Measurements from ENCODE around the gene ZNF804B. TPM values are rescaled to one million over a fixed set of nuclear protein-coding genes. Genes with fewer than 3 reads are reported as not detected.

ZNF804B gene
- total and polyA plus RNA-seq, 2 of the 4 experiments (the other 2 are of a cell fraction): not detected

DNA sequence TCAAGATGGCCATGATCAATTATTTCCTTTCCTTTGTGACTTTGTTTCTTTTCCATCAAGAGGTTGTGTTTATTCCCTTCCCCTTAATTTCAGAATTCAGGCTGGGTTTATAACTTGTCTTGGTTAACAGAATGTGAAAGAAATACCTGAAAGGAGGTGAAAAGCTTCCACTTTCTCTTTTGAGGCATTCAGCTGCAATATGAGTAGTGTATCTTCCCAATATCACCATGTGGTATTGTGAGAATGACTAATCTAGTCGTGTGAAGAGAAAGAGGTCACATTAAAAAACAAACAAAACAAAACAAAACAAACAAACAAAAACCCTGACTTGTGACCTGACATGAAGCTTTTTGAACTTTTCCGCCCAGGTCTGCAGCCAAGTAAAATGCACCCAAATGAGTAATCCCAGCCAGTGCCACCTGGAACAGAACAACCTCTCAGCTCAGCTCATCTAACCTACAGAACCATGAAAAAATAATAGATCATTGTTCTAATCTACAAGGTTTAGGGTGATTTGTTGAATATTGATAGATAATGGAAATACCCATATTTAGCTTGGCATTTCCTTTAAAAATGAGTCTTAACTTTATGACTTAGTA lies 106.9 kb downstream of the ZNF804B start:
- DNase-seq: no peak
- Histone ChIP-seq H3K36me3 (ENCODE audit: control insufficient read depth, insufficient read depth, low read length) (no peaks in the 10 kb centered on the region), H3K27me3 (ENCODE audit: control insufficient read depth, insufficient read depth, low read length) (no peaks in the 10 kb centered on the region), H3K9me1 (ENCODE audit: insufficient read depth, low read length) (no peaks in the 10 kb centered on the region), H2AFZ (replicated peaks; ENCODE audit: low read length, poor library complexity) (no peak overlapping the region), H3K18ac (ENCODE audit: low read depth, low read length) (no peak overlapping the region), H3K4me3 (ENCODE audit: insufficient read depth, low read depth, low read length) (no peak overlapping the region), H4K91ac (ENCODE audit: insufficient read depth, low read depth, low read length) (no peak overlapping the region), H3K79me1 (ENCODE audit: low read depth in 1 of 2, low read length in 2 of 2) (no peaks in the 10 kb centered on the region), H2AK9ac (replicated peaks; ENCODE audit: low read depth, low read length, poor library complexity) (no peak overlapping the region), H3K9ac (ENCODE audit: low read depth, low read length) (no peak overlapping the region), H4K20me1 (ENCODE audit: insufficient read depth, low read length) (no peaks in the 10 kb centered on the region), H2AK5ac (ENCODE audit: low read depth, low read length) (no peak overlapping the region), H4K5ac (ENCODE audit: low read depth, low read length) (no peak overlapping the region), H3K4ac (ENCODE audit: low read depth, low read length) (no peak overlapping the region), H3K4me1 (ENCODE audit: control insufficient read depth, insufficient read depth, low read length) (no peaks in the 10 kb centered on the region), H2BK120ac (ENCODE audit: low read depth, low read length) (no peak overlapping the region), H2BK20ac (ENCODE audit: low read depth, low read length) (no peak overlapping the region), H3K14ac (replicated peaks; ENCODE audit: low read depth, low read length) (no peak overlapping the region), H3K4me2 (ENCODE audit: low read depth, low read length) (no peak overlapping the region), H2BK15ac (ENCODE audit: low read depth, low read length) (no peak overlapping the region), H4K8ac (ENCODE audit: low read depth in 2 of 2, low read length in 2 of 2) (no peak overlapping the region), H2BK5ac (ENCODE audit: low read depth, low read length, poor library complexity, severe bottlenecking) (no peak overlapping the region), H3K27ac (ENCODE audit: insufficient read depth, low read length) (no peak overlapping the region), H3K56ac (ENCODE audit: extremely low read depth, insufficient read depth, low read length) (no peak overlapping the region), H3K23ac (ENCODE audit: low read depth, low read length) (no peak overlapping the region), H3K9me3 (ENCODE audit: control insufficient read depth, insufficient read depth, low read length) (peaks cover 6% of the 10 kb centered on the region)
- no CpG with 5 or more reads among the region's 2 CpGs for WGBS, 2 experiments (ENCODE audit: extremely low coverage in 2 of 2, insufficient read length in 1 of 2)
- intact Hi-C loops (cut with micrococcal nuclease): no loop called here
- in situ Hi-C loops (cut with MboI; ENCODE audit: low sequenced_read_pairs): no loop called here
- ChIA-PET CTCF (no interaction called here), POLR2A (ENCODE audit: unreplicated experiment) (no interaction called here)
- no peak for TF ChIP-seq NFE2L2 (IDR thresholded peaks at IDR 0.05; ENCODE audit: low read depth, low read length)
- no peak for TF ChIP-seq RAD21 (IDR thresholded peaks at IDR 0.05; ENCODE audit: low read length)
- TF ChIP-seq RCOR1 (IDR thresholded peaks at IDR 0.05; ENCODE audit: insufficient replicate concordance, low read length): no peak
- TF ChIP-seq RFX5 (IDR thresholded peaks at IDR 0.05; ENCODE audit: low read depth, low read length): no peak
- no peak for TF ChIP-seq CHD1 (IDR thresholded peaks at IDR 0.05; ENCODE audit: low read depth, low read length)
- no peak for TF ChIP-seq FOS (IDR thresholded peaks at IDR 0.05; ENCODE audit: low read depth, low read length)
- TF ChIP-seq MAFK (IDR thresholded peaks at IDR 0.05; ENCODE audit: low read depth, low read length): no peak
- no peak for TF ChIP-seq MAZ (IDR thresholded peaks at IDR 0.05; ENCODE audit: borderline replicate concordance, low read depth, low read length)
- no peak for TF ChIP-seq CEBPB (IDR thresholded peaks at IDR 0.05; ENCODE audit: low read depth, low read length)
- no peak for TF ChIP-seq ELK1 (IDR thresholded peaks at IDR 0.05; ENCODE audit: borderline replicate concordance, low read depth, low read length)
- no peak for TF ChIP-seq MXI1 (IDR thresholded peaks at IDR 0.05; ENCODE audit: borderline replicate concordance, low read depth, low read length)
- TF ChIP-seq BHLHE40 (IDR thresholded peaks at IDR 0.05; ENCODE audit: low read depth, low read length): no peak
- TF ChIP-seq, protein P1, sequence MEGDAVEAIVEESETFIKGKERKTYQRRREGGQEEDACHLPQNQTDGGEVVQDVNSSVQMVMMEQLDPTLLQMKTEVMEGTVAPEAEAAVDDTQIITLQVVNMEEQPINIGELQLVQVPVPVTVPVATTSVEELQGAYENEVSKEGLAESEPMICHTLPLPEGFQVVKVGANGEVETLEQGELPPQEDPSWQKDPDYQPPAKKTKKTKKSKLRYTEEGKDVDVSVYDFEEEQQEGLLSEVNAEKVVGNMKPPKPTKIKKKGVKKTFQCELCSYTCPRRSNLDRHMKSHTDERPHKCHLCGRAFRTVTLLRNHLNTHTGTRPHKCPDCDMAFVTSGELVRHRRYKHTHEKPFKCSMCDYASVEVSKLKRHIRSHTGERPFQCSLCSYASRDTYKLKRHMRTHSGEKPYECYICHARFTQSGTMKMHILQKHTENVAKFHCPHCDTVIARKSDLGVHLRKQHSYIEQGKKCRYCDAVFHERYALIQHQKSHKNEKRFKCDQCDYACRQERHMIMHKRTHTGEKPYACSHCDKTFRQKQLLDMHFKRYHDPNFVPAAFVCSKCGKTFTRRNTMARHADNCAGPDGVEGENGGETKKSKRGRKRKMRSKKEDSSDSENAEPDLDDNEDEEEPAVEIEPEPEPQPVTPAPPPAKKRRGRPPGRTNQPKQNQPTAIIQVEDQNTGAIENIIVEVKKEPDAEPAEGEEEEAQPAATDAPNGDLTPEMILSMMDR (conservative IDR thresholded peaks at IDR 0.05; ENCODE audit: low read depth, low read length): no peak
- TF ChIP-seq SMC3 (IDR thresholded peaks at IDR 0.05; ENCODE audit: low read depth, low read length): no peak
- no peak for TF ChIP-seq POLR2A (IDR thresholded peaks at IDR 0.05; ENCODE audit: low read depth, low read length)
- TF ChIP-seq USF2 (IDR thresholded peaks at IDR 0.05; ENCODE audit: low read depth, low read length): no peak
- dilution Hi-C loops (cut with HindIII; ENCODE audit: low sequenced_read_pairs, unreplicated experiment): no loop called here
- ATAC-seq (ENCODE audit: low read depth): no peak
- BruUV-seq (replicated peaks): no TSS peak
